ENCODE data around the gene LSM10. TPM values are rescaled to one million over a fixed set of nuclear protein-coding genes. Genes with fewer than 3 reads are reported as not detected.

LSM10 gene
- total and polyA plus RNA-seq, 2 of the 4 experiments (the other 2 are of a cell fraction): 11.7 to 78.9 TPM

- ATAC-seq (ENCODE audit: low read depth) (no peak), DNase-seq (no peak)
- no peak overlapping the region for H3K9ac ChIP-seq (ENCODE audit: low read depth, low read length)
- peak overlapping the region; percentile 82 for H2AK9ac ChIP-seq (replicated peaks; ENCODE audit: low read depth, low read length, poor library complexity)
- BruUV-seq (replicated peaks): no TSS peak
- no peak overlapping the region for H4K8ac ChIP-seq (ENCODE audit: low read depth in 2 of 2, low read length in 2 of 2)
- no peak overlapping the region for H3K56ac ChIP-seq (ENCODE audit: extremely low read depth, insufficient read depth, low read length)
- H3K4ac ChIP-seq (ENCODE audit: low read depth, low read length): peak overlapping the region; percentile 64
- no peak overlapping the region for H2BK15ac ChIP-seq (ENCODE audit: low read depth, low read length)
- intact Hi-C loops (cut with micrococcal nuclease): no loop called here
- 94% methylated on average over 5 of the region's 5 CpGs; no CpG with 5 or more reads in 1 of the 2 experiments for WGBS, 2 experiments (ENCODE audit: extremely low coverage in 2 of 2, insufficient read length in 1 of 2)
- H2BK20ac ChIP-seq (ENCODE audit: low read depth, low read length): no peak overlapping the region
- TF ChIP-seq NFE2L2 (IDR thresholded peaks at IDR 0.05; ENCODE audit: low read depth, low read length): no peak
- TF ChIP-seq BHLHE40 (IDR thresholded peaks at IDR 0.05; ENCODE audit: low read depth, low read length): no peak
- no peak for TF ChIP-seq RAD21 (IDR thresholded peaks at IDR 0.05; ENCODE audit: low read length)
- no peak for TF ChIP-seq RFX5 (IDR thresholded peaks at IDR 0.05; ENCODE audit: low read depth, low read length)
- TF ChIP-seq USF2 (IDR thresholded peaks at IDR 0.05; ENCODE audit: low read depth, low read length): no peak
- no peak for TF ChIP-seq ELK1 (IDR thresholded peaks at IDR 0.05; ENCODE audit: borderline replicate concordance, low read depth, low read length)
- no peak for TF ChIP-seq SMC3 (IDR thresholded peaks at IDR 0.05; ENCODE audit: low read depth, low read length)
- no peak for TF ChIP-seq CHD1 (IDR thresholded peaks at IDR 0.05; ENCODE audit: low read depth, low read length)
- no peak for TF ChIP-seq RCOR1 (IDR thresholded peaks at IDR 0.05; ENCODE audit: insufficient replicate concordance, low read length)
- TF ChIP-seq POLR2A (IDR thresholded peaks at IDR 0.05; ENCODE audit: low read depth, low read length): no peak
- TF ChIP-seq CEBPB (IDR thresholded peaks at IDR 0.05; ENCODE audit: low read depth, low read length): no peak
- H3K27me3 ChIP-seq (ENCODE audit: control insufficient read depth, insufficient read depth, low read length): no peaks in the 10 kb centered on the region
- no peak overlapping the region for H3K4me3 ChIP-seq (ENCODE audit: insufficient read depth, low read depth, low read length)
- peak overlapping the region; percentile 24 for H2AFZ ChIP-seq (replicated peaks; ENCODE audit: low read length, poor library complexity)
- H4K20me1 ChIP-seq (ENCODE audit: insufficient read depth, low read length): 0 out of 2 replicates have a peak, but pooled peaks cover 4% of the 10 kb centered on the region
- peak overlapping the region; percentile 44 for H2BK5ac ChIP-seq (ENCODE audit: low read depth, low read length, poor library complexity, severe bottlenecking)
- no peak overlapping the region for H3K14ac ChIP-seq (replicated peaks; ENCODE audit: low read depth, low read length)
- H2BK120ac ChIP-seq (ENCODE audit: low read depth, low read length): no peak overlapping the region
- ChIA-PET CTCF (interaction anchor here (3.2 kb wide), 1 partner anchor 10 kb away, joined by 9 read pairs; no protein-coding TSS in a partner anchor), POLR2A (ENCODE audit: unreplicated experiment) (no interaction called here)
- H3K23ac ChIP-seq (ENCODE audit: low read depth, low read length): no peak overlapping the region
- H3K9me1 ChIP-seq (ENCODE audit: insufficient read depth, low read length): peaks cover 24% of the 10 kb centered on the region
- no peak overlapping the region for H3K18ac ChIP-seq (ENCODE audit: low read depth, low read length)
- peaks cover 25 to 74% of the 10 kb centered on the region in 2 experiments for H3K79me1 ChIP-seq (ENCODE audit: low read depth in 1 of 2, low read length in 2 of 2)
- no peaks in the 10 kb centered on the region for H3K9me3 ChIP-seq (ENCODE audit: control insufficient read depth, insufficient read depth, low read length)
- dilution Hi-C loops (cut with HindIII; ENCODE audit: low sequenced_read_pairs, unreplicated experiment): no loop called here
- H3K27ac ChIP-seq (ENCODE audit: insufficient read depth, low read length): no peak overlapping the region
- H3K4me1 ChIP-seq (ENCODE audit: control insufficient read depth, insufficient read depth, low read length): peaks cover 5% of the 10 kb centered on the region; the same call in 1 of the 2 replicates
- no peak overlapping the region for H4K91ac ChIP-seq (ENCODE audit: insufficient read depth, low read depth, low read length)
- in situ Hi-C loops (cut with MboI; ENCODE audit: low sequenced_read_pairs): no loop called here
- H4K5ac ChIP-seq (ENCODE audit: low read depth, low read length): no peak overlapping the region
- no peak overlapping the region for H3K4me2 ChIP-seq (ENCODE audit: low read depth, low read length)
- H2AK5ac ChIP-seq (ENCODE audit: low read depth, low read length): no peak overlapping the region
- H3K36me3 ChIP-seq (ENCODE audit: control insufficient read depth, insufficient read depth, low read length): peaks cover 53% of the 10 kb centered on the region
Measured at GRCh38 chr1:36359383-36359782, 38.3 kb downstream of the LSM10 start.
